HG02852 (cell line): ENCODE measurements around the gene MLYCD.
A peak's percentile ranks its signal among the peaks of the same experiment; 100 is the strongest.

Source experiments
- ATAC-seq: cut with Tn5 transposase; IDR thresholded peaks from one replicate; pipeline ENCODE4 v1.9.1; 2021; ENCODE audit warnings: mild to moderate bottlenecking, moderate library complexity; ENCODE audit not compliant: unreplicated experiment

MLYCD gene

GRCh38 chr16:83925095-83925905 is 26.4 kb downstream of the MLYCD start:
- no peak for ATAC-seq

- ATAC-seq, result no peak
Observed at GRCh38 chr16:83925957-83926725, 27.2 kb downstream of the MLYCD start.

GRCh38 chr16:83926726-83927397 is 27.9 kb downstream of the MLYCD start:
- peak; percentile 69 for ATAC-seq

GRCh38 chr16:83928341-83929055 is 29.6 kb downstream of the MLYCD start:
- ATAC-seq, result no peak

- ATAC-seq, result no peak
Observed at GRCh38 chr16:83929811-83930555, 31.1 kb downstream of the MLYCD start.

GRCh38 chr16:83930730-83931500 is 32.0 kb downstream of the MLYCD start:
- ATAC-seq, result no peak

- no peak for ATAC-seq
Observed at GRCh38 chr16:83931556-83931955, 32.6 kb downstream of the MLYCD start.

GRCh38 chr16:83932304-83932703 is 33.4 kb downstream of the MLYCD start:
- ATAC-seq, result no peak

- no peak for ATAC-seq
Observed at GRCh38 chr16:83932955-83933673, 34.2 kb downstream of the MLYCD start.

GRCh38 chr16:83933885-83934683 is 35.2 kb downstream of the MLYCD start:
- no peak for ATAC-seq

- ATAC-seq, result no peak
Observed at GRCh38 chr16:83934684-83934977, 35.7 kb downstream of the MLYCD start.

- ATAC-seq, result no peak
Observed at GRCh38 chr16:83935005-83935857, 36.3 kb downstream of the MLYCD start.

- ATAC-seq, result no peak
Observed at GRCh38 chr16:83935858-83936255, 36.9 kb downstream of the MLYCD start.

GRCh38 chr16:83936581-83937165 is 37.8 kb downstream of the MLYCD start:
- no peak for ATAC-seq

- ATAC-seq, result no peak
Observed at GRCh38 chr16:83937267-83937666, 38.4 kb downstream of the MLYCD start.

GRCh38 chr16:83937922-83938885 is 39.3 kb downstream of the MLYCD start:
- no peak for ATAC-seq
